CD4-positive, alpha-beta T cell (primary cell): ENCODE data around the gene RPS6KA2. TPM values are rescaled to one million over a fixed set of nuclear protein-coding genes. Genes with fewer than 3 reads are reported as not detected.

ENCODE experiments used
- ATAC-seq: fragments of 200-7000 bp; cut with Tn5 transposase; one replicate; pipeline ENCODE4 v1.10.0; 2022; ENCODE audit warnings: mild to moderate bottlenecking; ENCODE audit not compliant: poor library complexity
- CTCF ChIA-PET: fragments of 350-600 bp; sonication (Branson Sonifier 250); formaldehyde crosslinking; loops from one replicate; lab custom pipeline; 2021; ENCODE audit warnings: antibody characterized with exemption, inconsistent platforms; lab: Charles Lee
- POLR2A ChIA-PET: fragments of 350-600 bp; sonication (Branson Sonifier 250); formaldehyde crosslinking; loops from one replicate; lab custom pipeline; 2021; ENCODE audit warnings: antibody characterized with exemption, inconsistent platforms; lab: Charles Lee
- DNase-seq, 14 experiments: peaks; one replicate each; pipeline ENCODE4 v3.0.0-alpha.2; 2013 to 2020; ENCODE audit warnings: mixed read lengths in 2 of 14
- H3K27ac ChIP-seq, 2 donors: one replicate each; pipeline versions ENCODE4 v1.5.1 to v1.7.0; 2013; ENCODE audit warnings: low read length in 2 of 2, low read depth in 1 of 2, mild to moderate bottlenecking in 1 of 2
- H3K27me3 ChIP-seq, 2 experiments: 1 replicate in 1 of 2; 2 replicates in 1 of 2; pipeline versions ENCODE4 v1.6.1 to v1.7.0; 2013; ENCODE audit warnings: low read length in 2 of 2, control low read depth in 1 of 2, mild to moderate bottlenecking in 1 of 2, moderate library complexity in 1 of 2; ENCODE audit not compliant: insufficient read depth in 2 of 2, control insufficient read depth in 1 of 2
- H3K36me3 ChIP-seq: one replicate; pipeline ENCODE4 v1.6.1; 2013; ENCODE audit warnings: low read length, control low read depth; ENCODE audit not compliant: insufficient read depth
- H3K4me1 ChIP-seq: one replicate; pipeline ENCODE4 v1.6.1; 2013; ENCODE audit warnings: low read length, control low read depth; ENCODE audit not compliant: insufficient read depth
- H3K4me3 ChIP-seq: one replicate; pipeline ENCODE4 v1.5.1; 2013; ENCODE audit warnings: mild to moderate bottlenecking, low read length, moderate library complexity
- H3K9me3 ChIP-seq, 2 experiments: 1 replicate in 1 of 2; 2 replicates in 1 of 2; pipeline versions ENCODE4 v1.6.1 to v1.7.0; 2013; ENCODE audit warnings: low read length in 2 of 2, mild to moderate bottlenecking in 2 of 2, control low read depth in 1 of 2, moderate library complexity in 1 of 2; ENCODE audit not compliant: control insufficient read depth in 1 of 2, insufficient read depth in 1 of 2
- H3K27ac Mint-ChIP-seq: one replicate; pipeline ENCODE4 v1.8.0; 2020; ENCODE audit warnings: mixed read lengths
- H3K27me3 Mint-ChIP-seq: one replicate; pipeline ENCODE4 v1.8.0; 2021; ENCODE audit warnings: mixed read lengths
- H3K36me3 Mint-ChIP-seq: one replicate; pipeline ENCODE4 v1.8.0; 2021; ENCODE audit warnings: low read depth, mixed read lengths
- H3K4me1 Mint-ChIP-seq: one replicate; pipeline ENCODE4 v1.8.0; 2021; ENCODE audit warnings: low read depth, mixed read lengths
- H3K4me3 Mint-ChIP-seq: one replicate; pipeline ENCODE4 v1.8.0; 2020; ENCODE audit warnings: mild to moderate bottlenecking, mixed read lengths
- H3K9me3 Mint-ChIP-seq: one replicate; pipeline ENCODE4 v1.8.0; 2020; ENCODE audit warnings: mixed read lengths
- intact Hi-C, 2 experiments: fragments of 100-400 bp; cut with DNase I in 1 of 2; cut with micrococcal nuclease in 1 of 2; formaldehyde crosslinking; loops; one replicate each; pipeline versions ENCODE4 v1.15.1 to v1.9.0; 2023 to 2025; cut with DNase I, micrococcal nuclease
- total RNA-seq, 174 experiments: library from RNA in 2 of 174; stranded (reverse) in 2 of 174; gene quantifications; one replicate each; pipeline ENCODE4 v1.2.3 and lab custom pipeline; 2021 to 2026
- TF ChIP-seq, protein P1 (sequence below): fragments of 200-600 bp; IDR thresholded peaks from one replicate; pipeline ENCODE4 v1.8.0; 2022; ENCODE audit warnings: antibody characterized with exemption, mild to moderate bottlenecking

RPS6KA2 gene
- total RNA-seq, 2 experiments from 2014 or later, result 5.6 to 6.2 TPM

DNA sequence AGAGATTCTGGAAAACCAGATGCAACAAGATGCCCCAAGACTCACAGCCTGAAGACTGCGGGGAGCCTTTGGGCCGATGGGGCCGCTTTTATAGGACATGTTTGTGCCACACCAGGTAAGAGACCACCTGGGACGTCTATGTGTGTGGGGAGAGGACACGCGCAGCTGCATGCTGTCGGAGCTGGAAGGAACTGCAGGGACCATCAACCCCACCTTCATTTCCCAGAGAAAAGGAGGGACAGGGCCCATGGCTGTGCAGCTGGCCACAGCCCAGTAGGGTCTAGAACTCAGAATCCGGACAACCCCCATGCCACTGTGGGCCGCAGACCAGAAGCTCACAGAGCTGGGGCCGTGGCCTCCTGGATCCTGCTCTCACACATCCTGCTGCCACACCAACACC lies 144.0 kb downstream of the RPS6KA2 start:
- TF ChIP-seq, protein P1, sequence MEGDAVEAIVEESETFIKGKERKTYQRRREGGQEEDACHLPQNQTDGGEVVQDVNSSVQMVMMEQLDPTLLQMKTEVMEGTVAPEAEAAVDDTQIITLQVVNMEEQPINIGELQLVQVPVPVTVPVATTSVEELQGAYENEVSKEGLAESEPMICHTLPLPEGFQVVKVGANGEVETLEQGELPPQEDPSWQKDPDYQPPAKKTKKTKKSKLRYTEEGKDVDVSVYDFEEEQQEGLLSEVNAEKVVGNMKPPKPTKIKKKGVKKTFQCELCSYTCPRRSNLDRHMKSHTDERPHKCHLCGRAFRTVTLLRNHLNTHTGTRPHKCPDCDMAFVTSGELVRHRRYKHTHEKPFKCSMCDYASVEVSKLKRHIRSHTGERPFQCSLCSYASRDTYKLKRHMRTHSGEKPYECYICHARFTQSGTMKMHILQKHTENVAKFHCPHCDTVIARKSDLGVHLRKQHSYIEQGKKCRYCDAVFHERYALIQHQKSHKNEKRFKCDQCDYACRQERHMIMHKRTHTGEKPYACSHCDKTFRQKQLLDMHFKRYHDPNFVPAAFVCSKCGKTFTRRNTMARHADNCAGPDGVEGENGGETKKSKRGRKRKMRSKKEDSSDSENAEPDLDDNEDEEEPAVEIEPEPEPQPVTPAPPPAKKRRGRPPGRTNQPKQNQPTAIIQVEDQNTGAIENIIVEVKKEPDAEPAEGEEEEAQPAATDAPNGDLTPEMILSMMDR, result no peak
- Mint-ChIP-seq H3K4me1 (peaks cover 14% of the 10 kb centered on the region), H3K27me3 (no peaks in the 10 kb centered on the region), H3K27ac (peak overlapping the region; percentile 58), H3K4me3 (no peak overlapping the region), H3K36me3 (peaks cover 21% of the 10 kb centered on the region), H3K9me3 (peaks cover 2% of the 10 kb centered on the region)
- no peaks in the 10 kb centered on the region for H3K27me3 ChIP-seq
- DNase-seq (no peak), ATAC-seq (no peak)
- no peaks in the 10 kb centered on the region for H3K36me3 ChIP-seq
- H3K27ac ChIP-seq, result no peak overlapping the region
- ChIA-PET CTCF (no interaction called here), POLR2A (no interaction called here)
- intact Hi-C loops, result no loop called here
- H3K9me3 ChIP-seq, result peaks cover 0 to 8% of the 10 kb centered on the region in 2 experiments
- H3K4me1 ChIP-seq, result peaks cover 18% of the 10 kb centered on the region
- no peak overlapping the region for H3K4me3 ChIP-seq

DNA sequence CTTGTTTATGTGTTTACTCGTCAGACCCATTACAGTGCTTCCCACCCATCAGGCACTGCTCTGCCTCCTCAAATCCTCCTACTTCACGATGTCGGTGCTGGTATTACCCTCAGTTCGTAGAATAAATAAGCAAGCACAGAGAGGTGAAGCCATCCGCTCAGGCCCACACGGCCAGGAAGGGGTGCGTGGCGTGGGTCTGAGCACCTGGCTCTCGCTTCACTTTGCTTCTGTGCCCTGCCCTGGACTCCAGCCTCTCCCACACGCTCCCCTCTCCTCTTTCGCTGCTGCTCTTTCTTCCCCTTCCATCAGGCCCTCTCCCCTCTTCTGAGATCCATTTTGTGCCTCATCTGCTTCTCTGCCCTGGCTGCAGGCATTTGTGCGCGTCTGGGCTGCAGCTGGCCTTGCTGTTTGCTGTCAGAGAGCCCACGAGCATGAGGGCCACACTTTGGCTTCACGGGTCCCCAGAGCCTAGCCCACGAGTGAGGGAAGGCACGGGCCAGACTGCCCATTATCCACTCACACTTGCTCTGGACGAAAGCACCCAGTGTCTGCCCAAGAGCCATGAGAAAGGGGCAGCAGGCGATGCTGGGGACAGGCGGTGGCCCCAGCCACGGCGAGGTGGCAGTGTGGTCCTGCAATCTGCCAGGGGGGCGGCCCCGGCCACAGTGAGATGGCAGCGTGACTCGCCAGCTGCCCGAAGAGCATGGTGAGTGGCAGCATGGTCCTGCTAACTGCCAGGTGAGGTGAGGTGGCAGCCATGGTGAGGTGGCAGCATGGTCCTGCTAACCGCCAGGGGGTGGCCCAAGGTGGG lies 148.1 kb downstream of the RPS6KA2 start:
- Mint-ChIP-seq H3K27me3 (no peaks in the 10 kb centered on the region), H3K4me3 (no peak overlapping the region), H3K27ac (no peak overlapping the region), H3K9me3 (no peaks in the 10 kb centered on the region), H3K4me1 (no peaks in the 10 kb centered on the region), H3K36me3 (peaks cover 12% of the 10 kb centered on the region)
- Histone ChIP-seq H3K36me3 (no peaks in the 10 kb centered on the region), H3K27me3 (no peaks in the 10 kb centered on the region), H3K9me3 (no peaks in the 10 kb centered on the region), H3K4me3 (no peak overlapping the region), H3K4me1 (peaks cover 6% of the 10 kb centered on the region), H3K27ac (no peak overlapping the region)
- TF ChIP-seq, protein P1, result no peak
- ChIA-PET CTCF (no interaction called here), POLR2A (no interaction called here)
- no peak for DNase-seq
- no peak for ATAC-seq
- intact Hi-C loops, result no loop called here

DNA sequence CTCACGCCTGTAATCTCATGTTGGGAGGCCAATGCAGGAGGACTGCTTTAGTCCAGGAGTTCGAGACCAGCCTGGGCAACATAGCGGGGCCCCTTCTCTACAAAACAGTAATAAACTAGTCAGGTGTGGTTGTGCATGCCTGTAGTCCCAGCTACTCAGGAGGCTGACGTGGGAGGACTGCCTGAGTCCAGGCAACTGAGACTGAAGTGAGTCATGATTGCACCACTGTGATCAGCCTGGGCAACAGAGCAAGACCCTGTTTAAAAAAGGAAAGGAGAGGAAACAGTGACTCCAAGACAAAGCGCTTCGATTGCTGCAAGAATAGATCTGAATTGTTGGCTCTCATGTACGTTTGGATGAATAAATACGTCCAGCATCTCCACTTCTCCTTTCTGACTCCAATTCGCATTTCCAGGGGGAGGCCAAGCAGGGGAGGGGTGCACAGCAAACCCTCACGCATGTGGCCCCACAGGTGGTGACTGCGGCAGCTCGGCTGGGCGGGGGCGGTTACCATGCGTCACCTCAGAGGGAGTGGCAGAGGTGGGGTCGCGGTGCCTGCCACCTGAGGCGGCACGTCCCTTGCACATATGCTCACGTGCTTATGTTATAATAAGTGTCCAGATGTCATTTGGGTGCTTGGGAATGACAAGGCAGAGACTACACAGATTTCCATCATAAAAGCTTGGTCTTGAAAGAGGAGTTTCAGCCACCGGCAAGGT lies 149.2 kb downstream of the RPS6KA2 start:
- no peak for DNase-seq
- H3K27ac ChIP-seq, result no peak overlapping the region
- TF ChIP-seq, protein P1, result no peak

More for the DNA sequence above, 149.2 kb downstream of the RPS6KA2 start:
- Histone ChIP-seq H3K4me1 (peaks cover 8% of the 10 kb centered on the region), H3K36me3 (no peaks in the 10 kb centered on the region), H3K4me3 (no peak overlapping the region), H3K9me3 (no peaks in the 10 kb centered on the region), H3K27me3 (no peaks in the 10 kb centered on the region)
- intact Hi-C loops, result loop anchor here in 1 of 2 experiments (2.0 kb wide), 1 partner anchor 21 kb away; no protein-coding TSS in a partner anchor
- no peaks in the 10 kb centered on the region for H3K9me3 Mint-ChIP-seq
- no peaks in the 10 kb centered on the region for H3K4me1 Mint-ChIP-seq
- no peak overlapping the region for H3K27ac Mint-ChIP-seq
- peaks cover 8% of the 10 kb centered on the region for H3K36me3 Mint-ChIP-seq
- ChIA-PET CTCF (no interaction called here), POLR2A (interaction anchor here (1.1 kb wide), 1 partner anchor 9 kb away, joined by 4 read pairs; no protein-coding TSS in a partner anchor)
- H3K27me3 Mint-ChIP-seq, result no peaks in the 10 kb centered on the region
- ATAC-seq, result no peak
- no peak overlapping the region for H3K4me3 Mint-ChIP-seq
